Measurements from ENCODE around the gene MC1R. TPM values are rescaled to one million over a fixed set of nuclear protein-coding genes. Genes with fewer than 3 reads are reported as not detected.
A peak's percentile ranks its signal among the peaks of the same experiment; 100 is the strongest.

Gene MC1R
- total RNA-seq, 1 experiment from 2014 or later: 6.5 TPM

DNA sequence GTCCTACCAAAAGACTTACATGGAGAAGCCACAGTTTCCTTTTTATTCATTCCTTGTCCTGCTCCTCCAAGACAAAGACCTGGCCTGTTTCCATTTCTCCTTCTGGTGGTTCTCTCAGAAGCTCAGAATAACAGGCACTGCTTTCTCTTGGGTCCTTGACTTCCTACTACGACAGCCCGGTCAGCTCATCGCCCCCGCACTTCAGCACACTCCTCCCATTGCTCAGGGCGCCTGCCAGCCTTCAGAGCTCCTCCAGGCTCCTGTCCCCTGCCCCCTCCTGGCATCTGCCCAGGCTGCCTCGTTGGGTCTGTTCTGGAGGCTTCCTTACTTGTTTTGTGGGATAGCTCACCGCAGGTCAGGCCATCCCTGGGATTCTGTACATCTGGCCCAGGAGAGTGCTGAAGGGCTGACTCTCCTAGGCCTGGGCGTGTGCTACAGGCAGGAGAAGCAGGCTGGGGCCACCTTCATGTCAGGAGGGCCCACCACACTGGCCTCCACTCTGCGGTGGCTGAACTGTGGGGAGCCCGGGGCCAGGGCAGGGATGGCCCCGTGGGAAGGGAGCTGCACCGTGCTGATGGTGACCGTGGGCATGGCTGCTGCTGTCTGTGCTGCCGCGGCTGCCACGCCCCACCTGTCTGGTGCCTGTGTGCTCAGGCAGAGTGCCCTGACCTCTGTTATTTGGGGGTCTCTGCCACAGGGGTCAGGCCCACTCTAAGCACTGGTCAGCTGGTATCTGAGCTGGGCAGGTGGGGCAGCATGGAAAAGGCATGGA is 27.6 kb upstream of the MC1R start:
- DNase-seq: no peak
- Histone ChIP-seq H3K27me3 (ENCODE audit: control insufficient read depth, insufficient read depth, low read length) (no peaks in the 10 kb centered on the region), H3K36me3 (replicated peaks; ENCODE audit: control insufficient read depth, insufficient read depth, low read length) (peaks cover 18% of the 10 kb centered on the region), H3K4me3 (ENCODE audit: insufficient read depth, low read depth, low read length) (no peak overlapping the region)

- Histone ChIP-seq H3K4me3 (ENCODE audit: insufficient read depth, low read depth, low read length) (no peak overlapping the region), H3K36me3 (replicated peaks; ENCODE audit: control insufficient read depth, insufficient read depth, low read length) (peaks cover 18% of the 10 kb centered on the region), H3K27me3 (ENCODE audit: control insufficient read depth, insufficient read depth, low read length) (no peaks in the 10 kb centered on the region)
- peak; percentile 78 for DNase-seq
These were observed 26.5 kb upstream of the MC1R start for GRCh38 chr16:89892055-89892630.

DNA sequence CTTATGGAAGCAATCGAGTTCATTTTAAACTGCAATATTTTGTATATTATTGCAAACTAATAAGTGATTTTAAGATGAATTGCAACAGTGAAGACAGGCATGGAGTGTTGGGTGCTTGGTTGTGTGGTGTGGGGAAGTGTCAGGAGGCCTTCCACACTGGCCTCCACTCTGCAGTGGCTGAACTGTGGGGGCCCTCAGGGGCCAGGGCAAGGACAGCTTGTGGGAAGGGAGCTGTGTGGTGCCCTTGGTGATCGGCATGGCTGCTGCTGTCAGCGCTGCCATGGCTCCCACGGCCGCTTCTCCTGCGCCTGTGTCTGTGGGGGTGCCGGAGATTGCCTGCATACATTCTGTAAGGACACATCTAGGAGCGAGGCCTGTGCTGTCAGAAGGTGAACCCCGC is 26.0 kb upstream of the MC1R start:
- Histone ChIP-seq H3K4me3 (ENCODE audit: insufficient read depth, low read depth, low read length) (no peak overlapping the region), H3K36me3 (replicated peaks; ENCODE audit: control insufficient read depth, insufficient read depth, low read length) (peaks cover 16% of the 10 kb centered on the region), H3K27me3 (ENCODE audit: control insufficient read depth, insufficient read depth, low read length) (no peaks in the 10 kb centered on the region)
- no peak for DNase-seq

DNA sequence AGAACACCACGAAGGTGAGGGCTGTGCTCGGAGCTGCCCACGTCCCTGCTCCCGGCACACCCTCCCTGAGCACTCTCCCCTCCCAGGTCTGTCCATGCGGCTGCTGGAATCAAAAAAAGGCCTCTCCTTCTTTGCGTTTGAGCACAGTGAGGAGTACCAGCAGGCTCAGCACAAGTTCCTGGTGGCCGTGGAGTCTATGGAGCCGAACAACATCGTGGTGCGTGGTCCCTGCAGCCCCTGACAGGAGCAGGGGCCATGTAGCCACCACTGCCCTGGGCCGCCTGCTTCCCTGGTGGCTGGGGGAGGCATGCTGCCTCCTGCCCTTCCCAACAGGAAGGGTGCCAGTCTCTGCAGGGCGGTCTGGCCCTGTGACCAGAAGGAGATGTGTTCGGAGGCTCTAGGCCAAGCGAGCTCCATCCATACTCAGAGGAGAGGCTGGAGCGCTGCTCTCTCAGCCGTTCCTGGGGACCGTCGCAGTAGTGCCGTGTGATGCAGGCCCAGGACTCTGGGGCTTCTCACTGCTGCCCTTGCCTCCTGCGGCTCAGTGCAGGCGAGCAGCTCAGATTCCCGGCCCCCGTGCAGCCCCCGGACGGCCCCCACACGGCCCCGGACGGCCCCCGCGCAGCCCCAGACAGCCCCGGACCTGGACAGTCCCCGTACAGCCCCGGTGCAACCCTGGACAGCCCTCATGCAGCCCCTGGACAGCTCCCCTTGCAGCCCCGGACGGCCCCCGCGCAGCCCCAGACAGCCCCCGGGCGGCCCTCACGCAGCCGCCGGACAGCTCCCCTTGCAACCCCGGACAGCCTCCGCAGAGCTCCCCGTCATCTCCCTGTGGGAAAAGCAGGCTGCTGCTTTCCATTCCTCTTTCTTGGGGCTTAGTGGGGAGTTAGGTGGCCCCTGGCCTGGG is 24.8 kb upstream of the MC1R start:
- DNase-seq: peak; percentile 57
- peaks cover 19% of the 10 kb centered on the region for H3K36me3 ChIP-seq (replicated peaks; ENCODE audit: control insufficient read depth, insufficient read depth, low read length)

GRCh38 chr16:89895482-89896250 is 23.0 kb upstream of the MC1R start:
- Histone ChIP-seq H3K36me3 (replicated peaks; ENCODE audit: control insufficient read depth, insufficient read depth, low read length) (peaks cover 22% of the 10 kb centered on the region), H3K4me3 (ENCODE audit: insufficient read depth, low read depth, low read length) (no peak overlapping the region), H3K27me3 (ENCODE audit: control insufficient read depth, insufficient read depth, low read length) (no peaks in the 10 kb centered on the region)
- no peak for DNase-seq

More for the DNA sequence above, 24.8 kb upstream of the MC1R start:
- Histone ChIP-seq H3K4me3 (ENCODE audit: insufficient read depth, low read depth, low read length) (no peak overlapping the region), H3K27me3 (ENCODE audit: control insufficient read depth, insufficient read depth, low read length) (no peaks in the 10 kb centered on the region)

DNA sequence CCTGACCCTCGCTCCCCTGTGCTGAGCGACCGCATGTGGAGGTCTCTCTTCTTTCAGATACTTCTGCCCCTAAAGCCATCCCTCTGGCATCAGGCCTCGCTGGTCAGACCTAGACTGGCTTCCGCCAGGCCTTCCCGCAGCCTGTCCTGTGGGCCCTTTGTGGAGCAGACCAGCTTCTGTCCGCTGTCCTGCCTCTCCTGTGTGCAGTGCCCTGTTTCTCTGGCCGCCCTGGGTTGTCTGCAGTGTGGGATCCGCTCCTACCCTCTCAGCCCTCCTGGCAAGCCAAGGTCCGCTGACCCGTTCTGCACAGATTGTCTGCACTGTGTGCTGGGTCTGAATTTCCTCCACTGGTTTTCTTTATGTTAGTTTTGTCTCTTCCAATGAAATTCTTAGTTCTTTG is 21.5 kb upstream of the MC1R start:
- no peak for DNase-seq
- Histone ChIP-seq H3K4me3 (ENCODE audit: insufficient read depth, low read depth, low read length) (no peak overlapping the region), H3K27me3 (ENCODE audit: control insufficient read depth, insufficient read depth, low read length) (no peaks in the 10 kb centered on the region), H3K36me3 (replicated peaks; ENCODE audit: control insufficient read depth, insufficient read depth, low read length) (peaks cover 20% of the 10 kb centered on the region)

DNA sequence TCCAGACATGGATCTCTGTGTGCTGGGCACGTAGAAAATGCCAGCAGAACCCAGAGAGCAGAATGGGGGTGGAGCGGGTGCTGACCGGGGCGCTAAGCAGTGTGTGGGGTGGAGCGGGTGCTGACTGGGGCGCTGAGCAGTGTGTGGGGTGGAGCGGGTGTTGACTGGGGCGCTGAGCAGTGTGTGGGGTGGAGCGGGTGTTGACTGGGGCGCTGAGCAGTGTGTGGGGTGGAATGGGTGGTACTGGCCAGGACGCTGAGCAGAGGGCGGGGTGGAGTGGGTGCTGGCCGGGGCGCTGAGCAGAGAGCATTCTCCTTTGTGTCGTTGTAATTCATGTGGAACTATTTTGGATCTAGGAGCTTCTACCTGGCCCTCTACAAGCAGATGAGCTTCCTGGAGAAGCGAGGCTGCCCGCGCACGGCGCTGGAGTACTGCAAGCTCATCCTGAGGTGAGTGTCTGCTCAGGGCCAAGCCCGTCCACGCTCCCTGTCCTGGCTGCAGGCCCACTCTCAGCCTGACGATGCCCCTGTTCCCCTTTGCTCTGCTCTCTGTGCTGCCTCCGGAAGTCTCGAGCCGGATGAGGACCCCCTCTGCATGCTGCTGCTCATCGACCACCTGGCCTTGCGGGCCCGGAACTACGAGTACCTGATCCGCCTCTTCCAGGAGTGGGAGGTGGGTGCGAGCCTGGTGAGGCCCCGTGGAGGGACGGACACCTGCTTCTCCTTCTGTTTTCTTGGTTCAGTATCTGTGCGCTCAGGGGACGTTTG is 20.3 kb upstream of the MC1R start:
- no peak for DNase-seq
- Histone ChIP-seq H3K4me3 (ENCODE audit: insufficient read depth, low read depth, low read length) (no peak overlapping the region), H3K36me3 (replicated peaks; ENCODE audit: control insufficient read depth, insufficient read depth, low read length) (peaks cover 17% of the 10 kb centered on the region), H3K27me3 (ENCODE audit: control insufficient read depth, insufficient read depth, low read length) (no peaks in the 10 kb centered on the region)

DNA sequence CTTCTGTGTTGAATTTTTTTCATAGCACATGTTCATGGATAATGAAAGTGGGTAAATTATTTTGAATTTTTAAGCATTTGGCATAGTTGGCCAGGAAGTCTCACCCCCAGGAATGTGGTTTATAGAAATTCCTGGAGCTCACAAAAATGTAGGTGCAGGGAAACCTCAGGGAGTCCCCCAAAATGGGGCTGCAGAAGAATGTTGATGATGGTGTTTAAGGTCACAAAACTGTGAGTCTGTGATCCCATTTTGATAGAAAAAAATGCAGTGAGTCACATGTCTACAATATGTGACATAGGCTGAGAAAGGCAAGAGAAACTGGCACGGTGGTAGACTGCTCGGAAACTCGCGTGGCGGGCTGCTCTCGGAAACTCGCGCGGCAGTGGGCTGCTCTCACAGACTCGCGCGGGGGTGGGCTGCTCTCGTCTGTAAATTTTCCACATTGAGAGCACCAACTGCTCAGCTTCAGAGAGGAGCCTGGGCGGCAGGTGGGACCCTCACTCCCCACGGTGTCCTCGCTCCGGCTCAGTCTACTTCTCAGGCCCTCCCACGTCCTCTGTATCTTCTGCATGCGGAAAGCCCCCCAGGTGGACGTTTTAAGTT is 18.7 kb upstream of the MC1R start:
- no peak for DNase-seq
- Histone ChIP-seq H3K4me3 (ENCODE audit: insufficient read depth, low read depth, low read length) (no peak overlapping the region), H3K36me3 (replicated peaks; ENCODE audit: control insufficient read depth, insufficient read depth, low read length) (peaks cover 17% of the 10 kb centered on the region), H3K27me3 (ENCODE audit: control insufficient read depth, insufficient read depth, low read length) (no peaks in the 10 kb centered on the region)

- DNase-seq: no peak
- Histone ChIP-seq H3K27me3 (ENCODE audit: control insufficient read depth, insufficient read depth, low read length) (no peaks in the 10 kb centered on the region), H3K4me3 (ENCODE audit: insufficient read depth, low read depth, low read length) (no peak overlapping the region), H3K36me3 (replicated peaks; ENCODE audit: control insufficient read depth, insufficient read depth, low read length) (peaks cover 14% of the 10 kb centered on the region)
These were observed 17.8 kb upstream of the MC1R start for GRCh38 chr16:89900885-89901284.

GRCh38 chr16:89902980-89903379 is 15.7 kb upstream of the MC1R start:
- no peak for DNase-seq
- Histone ChIP-seq H3K36me3 (replicated peaks; ENCODE audit: control insufficient read depth, insufficient read depth, low read length) (peaks cover 14% of the 10 kb centered on the region), H3K4me3 (ENCODE audit: insufficient read depth, low read depth, low read length) (no peak overlapping the region), H3K27me3 (ENCODE audit: control insufficient read depth, insufficient read depth, low read length) (no peaks in the 10 kb centered on the region)

DNA sequence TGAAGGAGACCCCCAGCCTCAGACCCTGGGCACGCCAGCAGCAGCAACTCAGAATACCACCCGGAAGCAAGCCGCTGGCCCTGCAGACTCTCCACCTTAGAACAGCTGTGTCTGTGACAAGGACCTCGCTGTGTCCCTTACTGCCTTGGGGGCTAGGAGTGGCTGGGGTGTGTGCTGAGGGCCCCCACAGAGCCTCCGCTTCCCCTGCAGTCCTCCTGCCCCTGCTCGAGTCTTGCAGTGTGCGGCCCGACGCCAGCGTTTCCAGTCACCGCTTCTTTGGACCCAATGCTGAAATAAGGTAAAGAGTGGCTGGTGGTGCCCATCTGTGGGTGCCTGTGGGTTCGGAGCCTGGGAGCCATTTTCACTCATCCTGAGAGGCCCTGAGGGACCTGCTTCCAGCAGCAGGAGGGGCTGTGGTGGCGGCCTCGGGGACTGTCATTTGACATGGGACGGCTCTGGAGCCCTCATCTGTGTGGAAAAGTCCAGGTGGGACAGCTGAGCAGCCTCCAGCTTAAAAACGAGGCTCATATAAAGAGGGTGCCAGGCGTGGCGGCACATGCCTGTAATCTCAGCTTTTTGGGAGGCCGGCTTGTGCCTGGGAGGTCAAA is 14.7 kb upstream of the MC1R start:
- no peak for DNase-seq
- Histone ChIP-seq H3K4me3 (ENCODE audit: insufficient read depth, low read depth, low read length) (no peak overlapping the region), H3K36me3 (replicated peaks; ENCODE audit: control insufficient read depth, insufficient read depth, low read length) (peaks cover 11% of the 10 kb centered on the region), H3K27me3 (ENCODE audit: control insufficient read depth, insufficient read depth, low read length) (no peaks in the 10 kb centered on the region)

DNA sequence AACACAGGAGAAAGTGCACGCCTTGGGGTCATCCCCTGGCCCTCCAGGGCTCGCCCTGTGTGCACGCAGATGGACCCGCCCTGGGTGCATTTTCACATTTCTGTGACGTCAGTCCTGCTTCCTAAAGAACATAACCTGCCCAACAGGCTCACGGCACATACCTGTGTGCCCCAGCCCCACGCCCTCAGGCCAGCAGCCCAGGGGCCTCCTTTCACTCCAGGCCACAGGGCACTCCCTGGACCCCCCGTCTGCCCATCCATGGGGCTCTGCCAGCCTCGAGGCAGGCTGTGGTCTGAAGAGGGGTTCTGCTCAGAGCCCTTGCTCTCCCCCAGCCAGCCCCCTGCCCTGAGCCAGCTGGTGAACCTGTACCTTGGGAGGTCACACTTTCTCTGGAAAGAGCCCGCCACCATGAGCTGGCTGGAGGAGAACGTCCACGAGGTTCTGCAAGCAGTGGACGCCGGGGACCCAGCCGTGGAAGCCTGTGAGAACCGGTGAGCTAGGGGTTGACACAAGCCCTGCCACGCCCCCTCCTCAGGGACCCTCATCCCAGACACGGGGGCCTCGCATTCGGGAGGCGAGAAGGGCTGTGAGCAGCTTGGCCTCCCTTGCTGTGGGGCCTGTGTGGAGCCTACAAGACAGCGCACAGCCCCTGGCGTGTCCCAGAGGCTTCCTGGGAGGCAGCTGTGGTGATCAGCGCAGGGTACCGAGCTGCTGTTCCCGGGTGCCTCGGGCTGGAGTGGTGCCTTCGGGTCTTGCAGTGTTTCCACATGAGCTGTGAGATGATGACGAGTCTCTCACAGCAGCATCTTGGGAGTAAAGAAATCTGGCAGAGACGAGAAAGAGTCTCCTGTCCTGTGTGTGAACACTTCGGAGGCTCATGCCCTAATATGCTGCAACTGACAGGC is 13.8 kb upstream of the MC1R start:
- no peak for DNase-seq
- Histone ChIP-seq H3K27me3 (ENCODE audit: control insufficient read depth, insufficient read depth, low read length) (no peaks in the 10 kb centered on the region), H3K36me3 (replicated peaks; ENCODE audit: control insufficient read depth, insufficient read depth, low read length) (peaks cover 11% of the 10 kb centered on the region), H3K4me3 (ENCODE audit: insufficient read depth, low read depth, low read length) (no peak overlapping the region)
